Left renal cortex interstitium (tissue), 4 donors: Measurements from ENCODE around the gene TELO2. TPM values are rescaled to one million over a fixed set of nuclear protein-coding genes. Genes with fewer than 3 reads are reported as not detected.

Experiments
- DNase-seq, 4 donors: peaks; one replicate each; pipeline ENCODE4 v3.0.0-alpha.2; 2013; ENCODE audit warnings: low read depth in 4 of 4, low spot score in 2 of 4, missing footprints in 1 of 4
- polyA plus RNA-seq, 4 donors: library from polyadenylated mRNA; unstranded; fragments of 120-200 nt; gene quantifications; one replicate each; pipeline ENCODE4 v1.2.1, GENCODE V29; 2013; ENCODE audit not compliant: insufficient read length in 4 of 4

TELO2 gene
- 10 to 100 TPM; 26.5 to 50.5 (median 41.5) TPM for polyA plus RNA-seq

DNA sequence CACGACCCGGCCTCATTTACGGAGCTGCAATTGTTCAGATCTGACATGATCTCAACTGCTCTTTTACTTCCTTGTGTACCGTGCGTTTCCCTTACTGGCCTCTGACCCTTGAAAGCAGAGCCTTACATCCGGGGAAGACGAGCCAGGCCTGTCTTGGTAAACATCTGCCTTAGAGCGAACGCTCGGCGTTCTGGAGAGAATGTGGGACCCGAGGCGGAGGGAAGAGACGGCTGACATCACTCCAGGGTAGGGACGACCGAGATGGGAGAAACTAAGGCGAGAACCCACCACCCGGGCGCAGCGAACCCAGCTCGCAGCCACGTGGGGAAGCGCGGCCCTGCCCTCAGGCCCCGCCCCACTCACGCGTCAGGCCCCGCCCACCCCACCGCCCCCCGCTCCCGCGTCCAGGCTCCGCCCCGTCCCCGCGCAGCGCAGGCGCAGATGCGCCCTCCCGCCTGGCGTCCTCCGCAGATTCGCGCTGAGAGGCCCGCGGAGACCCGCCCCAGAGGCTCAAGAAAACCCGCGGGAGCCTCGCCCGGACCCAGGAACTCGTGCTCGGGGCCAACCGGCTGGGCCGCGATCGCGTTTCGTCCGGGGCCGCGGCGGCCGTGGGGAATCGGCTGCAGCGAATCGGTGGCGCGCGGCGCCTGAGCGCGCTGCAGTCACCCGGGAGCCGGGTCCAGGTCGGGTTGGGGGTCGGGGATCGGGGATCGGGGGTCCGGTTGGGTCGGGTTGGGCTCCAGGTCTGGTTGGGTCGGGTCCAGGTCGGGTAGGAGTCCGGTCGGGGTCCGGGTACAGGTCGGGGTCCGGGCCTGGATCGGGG, at the start of gene TELO2:
TSS of gene TELO2 (plus strand) at position 438 of the 823 bp plus-strand sequence. CDS start 922 bp downstream, outside the sequence.
- peak; percentile 56 to 73 (median 66) for DNase-seq

- no peak for DNase-seq
Measured at GRCh38 chr16:1443403-1443973, 49.7 kb upstream of the TELO2 start.

- no peak for DNase-seq
Measured at GRCh38 chr16:1443980-1444729, 49.0 kb upstream of the TELO2 start, which contains the start of gene CCDC154. Gene CCDC154, minus strand, starts transcription at chr16:1444556. Its CDS starts 234 bp downstream, at chr16:1444322.

DNA sequence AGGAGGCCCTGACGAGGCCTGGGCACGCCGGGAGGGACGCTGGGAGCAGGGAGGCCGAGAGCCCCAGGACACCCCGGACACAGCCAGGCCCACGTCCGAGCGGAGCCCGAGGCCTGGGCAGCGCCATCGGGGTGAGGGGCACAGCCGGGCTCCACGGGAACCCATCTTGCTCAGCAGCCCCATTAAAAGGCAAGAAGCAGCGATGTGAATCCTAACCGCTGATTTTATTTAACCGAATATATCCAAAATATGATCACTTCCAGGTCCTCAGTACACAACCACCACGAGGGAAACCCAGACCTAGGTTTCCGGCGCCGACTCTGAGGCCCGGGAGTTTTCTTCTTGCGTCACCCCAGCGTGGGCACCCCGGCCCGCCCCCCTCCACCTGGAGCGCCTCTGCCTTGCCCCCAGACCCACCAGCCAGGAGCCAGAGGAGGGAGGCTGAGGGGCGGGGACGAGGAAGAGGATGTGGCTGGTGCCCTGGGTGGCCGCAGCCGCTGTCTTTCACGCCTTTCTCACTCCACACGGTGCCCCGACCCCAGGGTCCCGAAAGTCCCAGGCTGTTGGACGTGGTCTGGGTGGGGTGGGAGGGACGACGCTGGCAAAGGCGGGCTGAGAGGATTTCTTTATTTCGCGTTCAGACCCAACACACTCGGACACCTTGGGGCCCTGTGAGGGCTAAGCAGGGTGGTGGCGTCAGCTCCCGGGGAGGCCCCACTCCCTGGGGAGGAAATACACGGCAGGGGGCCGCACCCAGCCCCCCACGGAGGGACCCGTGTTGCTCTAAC, 48.2 kb upstream of the TELO2 start:
- DNase-seq = no peak

DNA sequence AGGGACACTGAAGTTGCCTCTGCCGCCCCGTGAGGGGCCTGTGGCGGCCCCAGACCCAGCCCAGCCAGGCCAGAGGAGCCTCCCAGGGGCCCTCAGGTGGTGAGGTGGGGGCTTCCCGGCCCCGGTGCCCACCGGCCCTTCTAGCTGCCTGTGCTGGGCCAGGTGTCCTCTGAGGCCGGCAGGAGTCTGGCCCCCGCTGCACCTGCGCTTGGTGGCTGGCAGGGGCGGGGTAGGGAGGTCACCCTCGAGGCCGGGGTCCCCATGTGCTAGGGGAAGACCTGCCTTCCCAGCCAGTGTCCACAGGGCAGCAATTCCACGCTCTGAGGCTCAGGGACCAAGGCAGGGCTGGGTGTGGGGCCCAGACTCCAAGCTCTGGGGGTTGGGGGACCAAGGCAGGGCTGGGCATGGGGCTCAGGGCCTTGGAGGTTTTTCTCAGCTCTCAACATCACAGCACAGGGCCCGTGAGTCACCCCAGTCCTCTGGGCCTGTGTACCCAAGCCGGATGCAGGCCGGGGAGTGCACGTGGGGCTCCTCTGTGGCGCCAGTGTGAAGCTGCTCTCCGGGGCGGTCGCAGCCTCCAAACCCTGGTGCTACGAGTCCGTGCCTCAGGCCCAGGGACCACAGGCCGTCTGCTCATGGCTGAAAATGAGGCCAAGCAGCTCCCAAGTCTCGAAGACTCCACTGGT, 47.5 kb upstream of the TELO2 start:
- DNase-seq = no peak

DNA sequence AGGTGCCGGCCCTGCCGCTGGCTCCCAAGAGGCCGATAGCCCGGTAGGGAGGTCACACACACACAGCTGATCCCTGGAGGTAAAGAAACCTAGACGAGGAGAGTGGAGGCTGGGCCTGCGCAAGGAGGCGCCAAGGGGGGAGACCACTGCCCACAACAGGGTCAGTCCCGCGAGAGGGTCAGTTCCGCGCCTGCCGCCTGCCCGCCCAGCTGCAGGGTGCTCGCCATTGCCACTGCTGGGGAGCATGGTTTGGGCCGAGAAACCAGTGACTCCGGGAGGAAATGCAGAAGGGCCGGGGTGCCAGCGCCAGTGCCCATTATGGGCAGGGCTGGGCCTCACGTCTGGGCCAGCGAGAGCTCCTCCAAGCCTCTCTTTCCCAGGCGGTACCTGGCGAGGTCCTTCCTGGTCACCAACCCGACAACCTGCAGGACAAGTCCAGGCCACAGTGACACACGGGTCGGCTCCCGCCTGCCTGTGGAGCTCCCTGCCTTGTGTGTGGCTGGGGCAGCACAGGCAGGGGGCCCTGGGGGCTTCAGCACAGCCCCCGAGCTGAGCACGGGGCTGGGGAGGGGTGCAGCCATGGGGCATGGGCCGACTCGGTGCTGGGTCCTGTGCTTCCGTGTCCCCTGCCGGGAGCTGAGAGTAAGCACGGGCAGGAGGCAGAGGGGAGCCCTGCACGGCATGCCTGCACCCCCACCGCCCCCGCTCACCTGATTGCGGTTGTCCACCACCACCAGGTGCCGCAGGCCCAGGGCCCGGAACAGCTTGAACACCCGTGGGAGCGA, 46.7 kb upstream of the TELO2 start:
- no peak for DNase-seq

- DNase-seq = no peak
Measured at GRCh38 chr16:1447965-1448364, 45.2 kb upstream of the TELO2 start.

DNA sequence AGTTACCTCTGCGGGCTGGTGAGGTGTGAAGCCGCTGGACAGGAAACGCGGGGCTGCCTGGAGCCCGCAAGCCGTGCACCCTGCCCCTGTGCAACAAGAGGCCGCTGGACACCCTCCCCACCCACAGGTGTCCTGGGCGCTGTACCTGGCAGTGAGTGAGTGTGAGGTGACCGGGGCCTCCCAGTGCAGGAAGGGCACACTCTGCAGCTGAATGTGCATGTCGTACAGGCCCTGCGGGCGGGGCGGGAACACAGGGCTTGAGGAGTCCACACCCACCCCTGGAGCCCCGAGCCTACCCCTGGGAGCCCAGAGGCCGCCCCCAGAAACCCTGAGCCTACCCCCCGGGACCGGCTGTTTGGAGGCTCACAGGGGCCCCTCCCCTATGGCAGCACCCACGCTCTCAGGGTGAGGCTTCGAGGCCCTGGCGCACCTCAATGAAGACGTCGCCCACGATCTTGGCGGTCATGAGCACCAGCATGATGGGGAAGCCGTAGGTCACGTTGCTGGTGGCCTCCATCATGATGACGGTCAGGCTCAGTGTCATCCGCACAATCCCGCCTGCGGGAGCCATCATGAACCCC, 44.5 kb upstream of the TELO2 start:
- DNase-seq = no peak

DNA sequence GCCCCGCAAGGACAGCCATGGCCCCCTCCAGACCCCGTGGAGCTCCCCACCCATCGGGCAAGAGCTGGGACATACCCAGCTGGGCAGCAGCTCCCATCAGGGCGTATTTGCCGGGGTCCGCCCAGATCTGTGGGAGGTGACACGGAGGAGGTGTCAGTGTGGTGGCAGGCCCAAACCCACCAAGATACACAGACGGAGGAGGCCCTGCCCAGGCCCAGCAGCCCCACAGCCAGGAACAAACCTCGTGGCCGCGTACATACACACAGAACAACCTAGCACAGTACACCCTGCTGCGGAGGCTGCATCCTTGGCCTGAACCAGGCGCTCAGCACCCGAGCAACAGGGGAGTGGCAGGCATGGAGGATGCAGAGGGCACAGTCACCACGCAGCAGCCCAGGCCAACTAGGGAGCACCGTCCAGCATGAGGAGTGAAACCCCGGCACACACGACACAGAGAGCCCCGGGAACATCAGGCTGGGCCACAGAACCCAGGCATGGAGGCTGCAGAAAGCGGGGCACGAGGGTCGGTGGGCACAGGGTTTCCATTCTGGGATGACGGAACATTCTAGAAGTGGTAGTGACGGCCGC, 43.9 kb upstream of the TELO2 start:
- no peak for DNase-seq

DNA sequence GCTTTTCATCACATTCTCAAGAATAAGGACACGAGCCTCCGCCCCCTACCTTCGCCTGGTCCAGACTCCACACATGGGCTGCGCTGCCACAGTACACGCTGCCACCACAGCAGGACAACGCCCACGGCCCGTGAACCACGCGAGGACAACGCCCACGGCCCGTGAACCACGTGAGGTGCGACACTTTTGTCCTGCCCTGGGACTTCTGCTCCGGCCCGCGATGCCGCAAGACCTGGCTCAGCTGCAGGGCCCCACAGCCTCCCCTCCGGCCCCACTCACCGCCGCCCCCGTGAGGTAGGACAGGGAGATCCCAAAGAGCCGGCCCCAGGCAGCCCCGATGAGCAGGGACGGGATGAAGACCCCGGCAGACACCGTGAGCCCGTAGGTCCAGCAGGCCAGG, 42.9 kb upstream of the TELO2 start:
- DNase-seq = no peak

- DNase-seq = no peak
Measured at GRCh38 chr16:1450841-1451240, 42.3 kb upstream of the TELO2 start.

DNA sequence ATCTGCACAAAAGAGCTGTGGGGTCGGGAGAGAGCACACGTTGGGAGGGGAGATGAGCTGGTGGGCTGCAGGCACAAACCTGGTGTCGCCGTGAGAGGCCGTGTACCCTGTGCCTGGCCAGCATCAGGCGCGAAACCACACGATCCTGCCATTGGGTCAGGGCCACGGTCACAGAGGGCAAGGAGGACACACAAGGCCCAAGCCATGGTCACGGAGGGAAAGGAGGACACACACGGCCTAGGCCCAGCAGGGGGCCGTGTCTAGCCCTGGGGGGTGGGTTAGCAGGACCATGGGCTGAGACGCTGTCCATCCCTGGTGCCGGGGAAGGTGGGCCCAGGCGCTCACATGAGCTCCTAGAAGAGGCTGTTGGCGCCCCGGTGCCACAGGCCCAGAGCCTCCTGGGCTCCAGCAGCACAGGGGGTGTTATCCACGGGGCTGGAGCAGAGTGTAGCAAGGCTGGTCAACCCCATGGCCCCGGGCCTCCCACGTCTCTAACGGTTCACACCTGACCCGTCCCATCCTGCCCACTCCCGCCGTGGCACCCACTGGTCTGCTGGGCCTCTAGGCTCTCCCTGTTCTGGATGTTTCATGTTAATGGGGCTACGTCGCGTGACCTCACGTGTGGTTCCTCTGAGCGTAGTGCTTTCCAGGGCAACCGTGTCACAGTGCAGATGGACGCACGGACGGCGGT, 41.3 kb upstream of the TELO2 start:
- no peak for DNase-seq

DNA sequence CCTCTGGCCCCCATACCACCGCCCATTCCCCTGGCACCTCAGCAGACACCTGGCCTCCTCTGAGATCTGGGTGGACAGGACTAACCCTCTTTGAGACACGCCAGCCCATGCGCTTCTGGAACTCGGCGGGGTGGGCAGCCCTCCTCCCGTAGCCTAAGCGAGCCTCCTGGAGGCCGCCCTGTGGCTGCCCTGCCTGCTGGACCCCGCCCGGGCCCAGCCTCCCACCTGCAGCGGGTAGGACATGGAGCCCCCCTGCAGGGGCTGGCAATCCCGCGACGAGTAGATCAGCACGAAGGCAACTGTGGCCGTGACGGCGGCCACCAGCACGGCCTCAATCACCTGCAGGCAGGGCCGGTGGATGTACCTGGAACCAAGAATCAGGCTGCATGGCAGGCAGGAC, 40.6 kb upstream of the TELO2 start:
- DNase-seq = no peak

DNA sequence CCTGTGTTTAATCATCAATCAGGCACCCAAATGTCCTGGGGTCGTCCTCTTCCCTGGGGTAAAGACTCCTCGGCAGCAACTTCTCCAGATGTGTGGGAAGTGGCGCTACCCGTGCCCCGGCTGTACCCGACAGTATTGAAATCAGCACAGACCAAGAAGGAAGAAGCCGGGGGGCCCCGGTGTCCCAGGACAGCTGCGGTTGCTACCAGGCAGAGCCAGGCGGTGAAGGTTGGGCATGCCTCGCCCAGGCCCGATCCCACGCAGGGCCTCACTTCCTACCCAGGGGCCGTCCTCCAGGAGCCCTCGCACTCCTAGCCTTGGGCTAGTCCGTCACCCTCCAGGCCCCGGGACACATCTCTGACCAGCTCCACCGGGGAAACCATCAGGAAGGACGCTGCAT, 39.8 kb upstream of the TELO2 start:
- DNase-seq = no peak

DNA sequence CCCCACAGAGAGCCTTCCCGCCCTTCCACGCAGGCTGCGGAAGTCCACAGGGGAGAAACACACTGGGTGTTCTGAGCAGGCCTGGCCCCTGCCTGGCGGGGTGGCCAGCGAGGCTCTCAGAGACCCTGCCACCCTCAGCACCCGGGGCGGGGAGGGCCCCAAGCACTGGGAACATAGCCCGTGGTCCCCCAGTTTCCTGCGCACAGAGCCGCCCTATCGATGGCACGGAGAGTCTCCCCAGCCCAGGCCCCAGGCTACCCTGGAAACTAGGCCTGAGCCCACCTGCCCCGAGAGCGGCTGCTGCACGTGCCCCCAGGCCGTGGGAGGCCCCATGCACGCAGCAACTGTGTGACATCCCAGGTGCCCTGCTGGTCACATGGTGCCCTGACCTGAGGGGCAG, 38.6 kb upstream of the TELO2 start:
- DNase-seq = no peak

DNA sequence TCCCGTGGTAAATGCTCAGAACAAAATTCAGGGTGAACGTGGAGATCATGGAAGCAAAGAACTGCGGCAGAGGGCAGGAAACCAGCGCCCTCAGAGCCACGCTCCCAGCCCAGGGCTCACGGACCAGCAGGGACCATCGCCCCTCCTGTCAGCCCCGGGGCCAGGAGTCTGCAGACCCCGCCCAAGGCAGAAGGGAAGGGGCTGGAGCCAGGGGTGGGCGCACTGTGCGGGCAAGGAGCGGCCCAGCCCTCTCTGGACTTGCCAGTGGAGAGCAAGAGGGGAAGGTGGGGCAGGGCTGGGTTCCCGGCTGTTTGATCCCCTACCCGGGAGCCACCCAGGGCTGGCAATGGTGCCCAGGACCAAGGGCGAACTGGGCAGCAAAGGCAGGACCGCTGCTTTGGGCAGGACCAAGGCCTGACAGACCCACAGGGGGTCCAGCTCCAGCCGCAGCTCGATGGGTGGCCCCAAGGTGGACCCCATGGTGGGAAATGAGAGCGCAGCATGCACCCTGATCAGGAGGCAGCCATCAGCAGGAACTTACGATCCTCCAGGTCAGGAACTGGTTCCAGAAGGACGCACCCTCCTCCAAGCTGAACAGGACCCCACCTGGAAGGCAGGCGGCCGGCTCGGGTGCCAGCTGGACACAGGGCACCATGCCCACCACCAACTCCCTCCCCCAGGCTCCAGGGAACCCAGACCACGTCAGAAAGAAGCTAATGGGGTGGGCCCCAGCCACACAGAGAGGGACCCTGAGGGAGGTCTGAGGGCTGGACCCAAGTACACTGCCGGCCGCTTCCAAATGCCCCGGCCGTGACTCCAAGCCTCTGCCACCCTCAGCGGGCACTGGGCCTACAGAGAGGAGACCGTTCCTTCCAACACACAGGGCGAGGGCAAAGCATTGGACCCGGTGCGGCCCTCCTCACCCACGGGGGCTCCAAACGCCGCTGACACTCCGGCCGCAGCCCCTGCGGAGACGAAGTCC, 37.7 kb upstream of the TELO2 start:
- DNase-seq = no peak

- no peak for DNase-seq
Measured at GRCh38 chr16:1456951-1457350, 36.2 kb upstream of the TELO2 start.
